ENCODE data around the gene ALOX12B.

ALOX12B gene

GRCh38 chr17:8087075-8087951 is at the start of gene ALOX12B:
ALOX12B (minus strand) TSS chr17:8087716; CDS start chr17:8087442, 274 bp downstream.
- H3K27ac Mint-ChIP-seq = no peak within 1 kb of the TSS
- no peaks in the 10 kb centered on the region for H3K36me3 Mint-ChIP-seq (ENCODE audit: low read depth)
- H3K4me1 Mint-ChIP-seq = no peaks in the 10 kb centered on the region
- TF ChIP-seq CTCF (IDR thresholded peaks at IDR 0.05; ENCODE audit: unreplicated experiment in 3 of 3) = no peak
- no peak within 1 kb of the TSS for H3K4me3 Mint-ChIP-seq
- peaks cover 77% of the 10 kb centered on the region for H3K27me3 Mint-ChIP-seq (ENCODE audit: low read depth)
- H3K9me3 Mint-ChIP-seq = no peaks in the 10 kb centered on the region

GRCh38 chr17:8133941-8134340 is 46.4 kb upstream of the ALOX12B start:
- Mint-ChIP-seq H3K36me3 (ENCODE audit: low read depth) (no peaks in the 10 kb centered on the region), H3K4me3 (no peak overlapping the region), H3K4me1 (no peaks in the 10 kb centered on the region), H3K27me3 (ENCODE audit: low read depth) (peaks cover 25% of the 10 kb centered on the region), H3K27ac (no peak overlapping the region), H3K9me3 (no peaks in the 10 kb centered on the region)
- TF ChIP-seq CTCF (IDR thresholded peaks at IDR 0.05; ENCODE audit: unreplicated experiment in 3 of 3) = no peak

GRCh38 chr17:8133399-8133798 is 45.9 kb upstream of the ALOX12B start:
- no peak for TF ChIP-seq CTCF (IDR thresholded peaks at IDR 0.05; ENCODE audit: unreplicated experiment in 3 of 3)
- Mint-ChIP-seq H3K4me3 (no peak overlapping the region), H3K27ac (no peak overlapping the region), H3K27me3 (ENCODE audit: low read depth) (peaks cover 26% of the 10 kb centered on the region), H3K4me1 (no peaks in the 10 kb centered on the region), H3K9me3 (no peaks in the 10 kb centered on the region), H3K36me3 (ENCODE audit: low read depth) (no peaks in the 10 kb centered on the region)

GRCh38 chr17:8131844-8132441 is 44.4 kb upstream of the ALOX12B start:
- no peaks in the 10 kb centered on the region for H3K36me3 Mint-ChIP-seq (ENCODE audit: low read depth)
- peaks cover 31% of the 10 kb centered on the region for H3K27me3 Mint-ChIP-seq (ENCODE audit: low read depth)
- H3K27ac Mint-ChIP-seq = no peak overlapping the region
- H3K4me1 Mint-ChIP-seq = peaks cover 5% of the 10 kb centered on the region
- no peak for TF ChIP-seq CTCF (IDR thresholded peaks at IDR 0.05; ENCODE audit: unreplicated experiment in 3 of 3)
- no peak overlapping the region for H3K4me3 Mint-ChIP-seq
- H3K9me3 Mint-ChIP-seq = no peaks in the 10 kb centered on the region

GRCh38 chr17:8128125-8128784 is 40.7 kb upstream of the ALOX12B start:
- H3K4me1 Mint-ChIP-seq = peaks cover 37% of the 10 kb centered on the region
- H3K4me3 Mint-ChIP-seq = peak overlapping the region in 1 of 3 experiments; percentile 20
- no peak overlapping the region for H3K27ac Mint-ChIP-seq
- H3K36me3 Mint-ChIP-seq (ENCODE audit: low read depth) = no peaks in the 10 kb centered on the region
- no peak for TF ChIP-seq CTCF (IDR thresholded peaks at IDR 0.05; ENCODE audit: unreplicated experiment in 3 of 3)
- peaks cover 55% of the 10 kb centered on the region for H3K27me3 Mint-ChIP-seq (ENCODE audit: low read depth)
- no peaks in the 10 kb centered on the region for H3K9me3 Mint-ChIP-seq

Measured in nephron (organoid).